DOHH2 (cell line): ENCODE results near the gene KLHL28.
A peak's percentile ranks its signal among the peaks of the same experiment; 100 is the strongest.

Experiments
- H3F3A ChIP-seq: fragments of 200-600 bp; sonication (generic), shearing (Covaris generic); 2 replicates; pipeline ENCODE4 v1.6.0; 2016; ENCODE audit warnings: antibody characterized with exemption, mild to moderate bottlenecking; ENCODE audit not compliant: control insufficient read depth, insufficient read depth
- H3K27ac ChIP-seq: fragments of 200-600 bp; sonication (generic); 2 replicates; pipeline ENCODE4 v1.5.1; 2014; ENCODE audit warnings: low read depth, mild to moderate bottlenecking, low read length, moderate library complexity
- H3K27me3 ChIP-seq: fragments of 200-600 bp; sonication (generic); 2 replicates; pipeline ENCODE4 v1.6.1; 2014; ENCODE audit warnings: mild to moderate bottlenecking, low read length, mixed read lengths; ENCODE audit not compliant: control insufficient read depth
- H3K36me3 ChIP-seq: fragments of 200-600 bp; sonication (generic); 2 replicates; pipeline ENCODE4 v1.6.1; 2014; ENCODE audit warnings: mild to moderate bottlenecking, low read length, moderate library complexity, mixed read lengths; ENCODE audit not compliant: control insufficient read depth
- H3K4me1 ChIP-seq: fragments of 200-600 bp; sonication (generic); 2 replicates; pipeline ENCODE4 v1.6.1; 2014; ENCODE audit warnings: mild to moderate bottlenecking, low read length, mixed read lengths; ENCODE audit not compliant: control insufficient read depth
- H3K4me2 ChIP-seq: fragments of 200-600 bp; sonication (generic); 2 replicates; pipeline ENCODE4 v1.6.0; 2014; ENCODE audit warnings: mild to moderate bottlenecking, low read length, moderate library complexity
- H3K4me3 ChIP-seq: fragments of 200-600 bp; sonication (generic); 2 replicates; pipeline ENCODE4 v1.5.1; 2014; ENCODE audit warnings: mild to moderate bottlenecking, low read length, mixed read lengths
- H3K79me2 ChIP-seq: fragments of 200-600 bp; sonication (generic); 2 replicates; pipeline ENCODE4 v1.6.1; 2014; ENCODE audit warnings: mild to moderate bottlenecking, low read length, mixed read lengths; ENCODE audit not compliant: control insufficient read depth
- H3K9me2 ChIP-seq: fragments of 200-600 bp; sonication (generic); replicated peaks from 2 replicates; pipeline ENCODE4 v1.6.1; 2014; ENCODE audit warnings: mild to moderate bottlenecking, low read length, mixed read lengths; ENCODE audit not compliant: control insufficient read depth
- H3K9me3 ChIP-seq: fragments of 200-600 bp; sonication (generic); 2 replicates; pipeline ENCODE4 v1.6.1; 2014; ENCODE audit warnings: antibody characterized with exemption, low read length, mixed read lengths; ENCODE audit not compliant: control insufficient read depth, insufficient read depth
- H4K20me1 ChIP-seq: fragments of 200-600 bp; sonication (generic); 2 replicates; pipeline ENCODE4 v1.6.0; 2014; ENCODE audit warnings: low read depth, mild to moderate bottlenecking, antibody characterized with exemption, low read length, moderate library complexity; ENCODE audit not compliant: control insufficient read depth, insufficient read depth
- CTCF ChIP-seq: fragments of 200-600 bp; sonication (generic); IDR thresholded peaks from one replicate; pipeline ENCODE4 v1.5.1; 2014; ENCODE audit warnings: antibody characterized with exemption, mild to moderate bottlenecking, low read depth, low read length; ENCODE audit not compliant: poor library complexity, severe bottlenecking
- EZH2phosphoT487 ChIP-seq: fragments of 200-600 bp; sonication (generic); IDR thresholded peaks from 2 replicates; pipeline ENCODE4 v1.6.1; 2017; ENCODE audit warnings: borderline replicate concordance, mild to moderate bottlenecking, antibody characterized with exemption, low read length, moderate library complexity, mixed read lengths

The KLHL28 gene

GRCh38 chr14:44961151-44961553 is 595 bp downstream of the KLHL28 start:
- H3F3A ChIP-seq, result no peaks in the 10 kb centered on the region
- TF ChIP-seq EZH2phosphoT487, result no peak
- no peak for TF ChIP-seq CTCF
- H3K9me2 ChIP-seq, result no peaks in the 10 kb centered on the region
- H3K4me3 ChIP-seq, result peak overlapping the region; percentile 96
- H3K79me2 ChIP-seq, result peaks cover 96% of the 10 kb centered on the region
- H3K36me3 ChIP-seq, result peaks cover 8% of the 10 kb centered on the region
- peak overlapping the region; percentile 59 for H3K27ac ChIP-seq
- H3K27me3 ChIP-seq, result no peaks in the 10 kb centered on the region
- peaks cover 2% of the 10 kb centered on the region; the same call in 1 of the 2 replicates for H4K20me1 ChIP-seq
- peak overlapping the region; percentile 80 for H3K4me2 ChIP-seq
- peaks cover 23% of the 10 kb centered on the region for H3K4me1 ChIP-seq
- no peaks in the 10 kb centered on the region for H3K9me3 ChIP-seq

- Histone ChIP-seq H3K36me3 (peaks cover 8% of the 10 kb centered on the region), H3K79me2 (peaks cover 96% of the 10 kb centered on the region), H3K9me2 (no peaks in the 10 kb centered on the region), H3K27ac (peak overlapping the region; percentile 59; the same call in 1 of the 2 replicates), H3K9me3 (no peaks in the 10 kb centered on the region), H3K4me3 (peak overlapping the region; percentile 96), H3K4me1 (peaks cover 23% of the 10 kb centered on the region), H3F3A (no peaks in the 10 kb centered on the region), H3K27me3 (no peaks in the 10 kb centered on the region), H4K20me1 (peaks cover 2% of the 10 kb centered on the region; the same call in 1 of the 2 replicates), H3K4me2 (peak overlapping the region; percentile 80)
- TF ChIP-seq CTCF, result no peak
- TF ChIP-seq EZH2phosphoT487, result no peak
Measured at GRCh38 chr14:44960646-44961045, 1.1 kb downstream of the KLHL28 start.

GRCh38 chr14:44960146-44960545 is 1.6 kb downstream of the KLHL28 start:
- no peaks in the 10 kb centered on the region for H3K9me2 ChIP-seq
- peaks cover 96% of the 10 kb centered on the region for H3K79me2 ChIP-seq
- H3K4me3 ChIP-seq, result peak overlapping the region; percentile 96
- peaks cover 23% of the 10 kb centered on the region for H3K4me1 ChIP-seq
- H3K36me3 ChIP-seq, result peaks cover 8% of the 10 kb centered on the region
- H3K4me2 ChIP-seq, result peak overlapping the region; percentile 80
- TF ChIP-seq CTCF, result no peak
- no peak for TF ChIP-seq EZH2phosphoT487
- peaks cover 2% of the 10 kb centered on the region; the same call in 1 of the 2 replicates for H4K20me1 ChIP-seq
- H3K27me3 ChIP-seq, result no peaks in the 10 kb centered on the region
- H3K27ac ChIP-seq, result no peak overlapping the region
- no peaks in the 10 kb centered on the region for H3F3A ChIP-seq
- no peaks in the 10 kb centered on the region for H3K9me3 ChIP-seq
